Fibroblast of the aortic adventitia (primary cell): ENCODE results near the gene PLP2. TPM values are rescaled to one million over a fixed set of nuclear protein-coding genes. Genes with fewer than 3 reads are reported as not detected.

ENCODE experiments used
- small RNA-seq: library from RNA; depleted of rRNA; stranded (forward); fragments of <200 nt; gene quantifications from one replicate; pipeline ENCODE3, GENCODE V24; 2012
- total RNA-seq: library from RNA; depleted of rRNA; stranded (reverse); fragments of >200 nt; gene quantifications from 2 replicates; pipeline ENCODE4 v1.2.3, GENCODE V29; 2012; ENCODE audit warnings: low replicate concordance

The PLP2 gene
- total RNA-seq, 1 donor: 93.2 TPM

Small RNAs within 50 kb of the gene (small RNA-seq; reads per million reads assigned to genes)
- not detected for gene RN7SL262P

Other genes with a start within 250 kb of the PLP2 start
- 15.5 and 26.0 TPM in 2 replicates for gene OTUD5, start 214.3 kb upstream of the PLP2 start, total RNA-seq
- 0.81 and 1.4 TPM in 2 replicates for gene KCND1, start 200.1 kb upstream of the PLP2 start, total RNA-seq
- 11.9 and 15.7 TPM in 2 replicates for gene GRIPAP1, start 169.6 kb upstream of the PLP2 start, total RNA-seq
- gene TFE3, start 128.5 kb upstream of the PLP2 start, total RNA-seq: 18.9 and 50.5 TPM in 2 replicates
- gene CCDC120, start 112.9 kb upstream of the PLP2 start, total RNA-seq: 0.90 and 1.2 TPM in 2 replicates
- 2.6 and 17.8 TPM in 2 replicates for gene PRAF2, start 97.9 kb upstream of the PLP2 start, total RNA-seq
- 66.5 and 73.9 TPM in 2 replicates for gene WDR45, start 92.0 kb upstream of the PLP2 start, total RNA-seq
- gene GPKOW, start 48.2 kb upstream of the PLP2 start, total RNA-seq: 12.5 and 18.2 TPM in 2 replicates
- gene MAGIX, start 9.1 kb upstream of the PLP2 start, total RNA-seq: 1.7 and 2.9 TPM in 2 replicates
- gene PRICKLE3, start 14.5 kb downstream of the PLP2 start, total RNA-seq: 2.9 and 5.0 TPM in 2 replicates
- gene SYP, start 28.3 kb downstream of the PLP2 start, total RNA-seq: 0.16 and 0.18 TPM in 2 replicates
- not detected in 2 replicates for gene CACNA1F, start 61.4 kb downstream of the PLP2 start, total RNA-seq
- gene CCDC22, start 63.6 kb downstream of the PLP2 start, total RNA-seq: 6.5 and 13.6 TPM in 2 replicates
- gene FOXP3, start 92.8 kb downstream of the PLP2 start, total RNA-seq: not detected in 2 replicates
- 4.2 and 6.9 TPM in 2 replicates for gene PPP1R3F, start 97.9 kb downstream of the PLP2 start, total RNA-seq
- not detected in 2 replicates for gene GAGE10, start 131.7 kb downstream of the PLP2 start, total RNA-seq
- not detected in 2 replicates for gene GAGE12J, start 150.1 kb downstream of the PLP2 start, total RNA-seq
- not detected in 2 replicates for gene GAGE13, start 159.7 kb downstream of the PLP2 start, total RNA-seq